Pons (tissue), 1 donor: ENCODE results near the gene ANO3.

Experiments
- DNase-seq: peaks from one replicate; pipeline ENCODE4 v3.0.0-alpha.2; 2016; ENCODE audit warnings: low spot score

The ANO3 gene

DNA sequence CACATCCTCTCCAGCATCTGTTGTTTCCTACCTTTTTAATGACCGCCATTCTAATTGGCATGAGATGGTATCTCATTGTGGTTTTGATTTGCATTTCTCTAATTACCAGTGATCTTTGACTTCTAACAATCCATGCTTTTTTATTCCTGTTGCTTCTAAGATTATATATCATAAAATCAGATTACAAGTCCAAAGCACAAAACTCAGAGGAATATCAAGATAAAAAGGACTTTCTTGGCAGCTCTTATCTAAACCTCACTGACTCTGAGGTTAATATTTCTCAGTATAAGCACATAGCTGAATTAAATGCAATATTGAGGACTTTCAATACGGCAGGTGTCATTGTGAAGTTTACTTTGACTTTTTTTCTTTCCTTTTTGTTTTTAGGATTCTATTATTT, 378.6 kb downstream of the ANO3 start:
- no peak for DNase-seq

DNA sequence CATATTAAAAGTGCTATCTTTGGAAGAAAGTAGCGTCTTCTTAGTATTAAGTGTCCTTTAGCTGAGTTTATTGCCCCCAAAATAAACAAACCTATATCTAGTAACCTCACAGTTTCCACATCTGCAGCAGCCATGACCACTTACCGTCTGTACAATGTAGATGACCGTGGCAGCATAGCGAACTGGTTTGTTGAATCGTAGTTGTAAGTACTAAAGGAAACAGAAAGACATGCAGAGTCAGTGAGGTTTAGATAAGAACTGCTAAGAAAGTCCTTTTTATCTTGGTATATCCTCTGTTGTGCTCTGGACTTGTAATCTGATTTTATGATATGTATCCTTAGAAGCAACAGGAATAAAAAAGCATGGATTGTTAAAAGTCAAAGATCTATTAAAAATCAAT, 380.6 kb downstream of the ANO3 start:
- DNase-seq, result no peak
